Type B pancreatic cell (in vitro differentiated cells): ENCODE results near the gene CFAP68. TPM values are rescaled to one million over a fixed set of nuclear protein-coding genes. Genes with fewer than 3 reads are reported as not detected.

Source experiments
- DNase-seq: peaks from one replicate; pipeline ENCODE4 v3.0.0; 2021; ENCODE audit warnings: mixed read lengths; ENCODE audit not compliant: unreplicated experiment; ENCODE audit errors: extremely low spot score
- H3K27ac Mint-ChIP-seq: 2 replicates; pipeline ENCODE4 v1.8.0; 2021; ENCODE audit warnings: mild to moderate bottlenecking, mixed read lengths
- H3K27me3 Mint-ChIP-seq: 2 replicates; pipeline ENCODE4 v1.8.0; 2021; ENCODE audit warnings: mixed read lengths
- H3K36me3 Mint-ChIP-seq: 2 replicates; pipeline ENCODE4 v1.8.0; 2021; ENCODE audit warnings: mixed read lengths
- H3K4me1 Mint-ChIP-seq: one replicate; pipeline ENCODE4 v1.8.0; 2021; ENCODE audit warnings: mixed read lengths; ENCODE audit not compliant: unreplicated experiment
- H3K4me3 Mint-ChIP-seq: 2 replicates; pipeline ENCODE4 v1.8.0; 2021; ENCODE audit warnings: mild to moderate bottlenecking, mixed read lengths
- H3K9me3 Mint-ChIP-seq: 2 replicates; pipeline ENCODE4 v1.8.0; 2021; ENCODE audit warnings: mixed read lengths
- total RNA-seq: library from RNA; stranded (reverse); gene quantifications from 2 replicates; pipeline ENCODE4 v1.2.1, GENCODE V29; 2021; ENCODE audit warnings: low replicate concordance
- TF ChIP-seq, protein P1 (sequence below): fragments of 200-600 bp; sonication (generic); conservative IDR thresholded peaks from 2 replicates; pipeline ENCODE4 v1.5.0; 2021; ENCODE audit warnings: antibody characterized with exemption, mild to moderate bottlenecking

The CFAP68 gene
- total RNA-seq, 1 donor from 2014 or later: 24.0 TPM

GRCh38 chr11:111916768-111917167 is 37.4 kb downstream of the CFAP68 start:
- Mint-ChIP-seq H3K4me3 (no peak overlapping the region), H3K27me3 (no peaks in the 10 kb centered on the region), H3K36me3 (no peaks in the 10 kb centered on the region), H3K9me3 (no peaks in the 10 kb centered on the region), H3K4me1 (peaks cover 26% of the 10 kb centered on the region), H3K27ac (no peak overlapping the region)
- DNase-seq: no peak
- TF ChIP-seq, protein P1, sequence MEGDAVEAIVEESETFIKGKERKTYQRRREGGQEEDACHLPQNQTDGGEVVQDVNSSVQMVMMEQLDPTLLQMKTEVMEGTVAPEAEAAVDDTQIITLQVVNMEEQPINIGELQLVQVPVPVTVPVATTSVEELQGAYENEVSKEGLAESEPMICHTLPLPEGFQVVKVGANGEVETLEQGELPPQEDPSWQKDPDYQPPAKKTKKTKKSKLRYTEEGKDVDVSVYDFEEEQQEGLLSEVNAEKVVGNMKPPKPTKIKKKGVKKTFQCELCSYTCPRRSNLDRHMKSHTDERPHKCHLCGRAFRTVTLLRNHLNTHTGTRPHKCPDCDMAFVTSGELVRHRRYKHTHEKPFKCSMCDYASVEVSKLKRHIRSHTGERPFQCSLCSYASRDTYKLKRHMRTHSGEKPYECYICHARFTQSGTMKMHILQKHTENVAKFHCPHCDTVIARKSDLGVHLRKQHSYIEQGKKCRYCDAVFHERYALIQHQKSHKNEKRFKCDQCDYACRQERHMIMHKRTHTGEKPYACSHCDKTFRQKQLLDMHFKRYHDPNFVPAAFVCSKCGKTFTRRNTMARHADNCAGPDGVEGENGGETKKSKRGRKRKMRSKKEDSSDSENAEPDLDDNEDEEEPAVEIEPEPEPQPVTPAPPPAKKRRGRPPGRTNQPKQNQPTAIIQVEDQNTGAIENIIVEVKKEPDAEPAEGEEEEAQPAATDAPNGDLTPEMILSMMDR: no peak

GRCh38 chr11:111917312-111917711 is 38.0 kb downstream of the CFAP68 start:
- Mint-ChIP-seq H3K27ac (no peak overlapping the region), H3K4me3 (no peak overlapping the region), H3K9me3 (no peaks in the 10 kb centered on the region), H3K4me1 (peaks cover 22% of the 10 kb centered on the region), H3K36me3 (no peaks in the 10 kb centered on the region), H3K27me3 (no peaks in the 10 kb centered on the region)
- no peak for DNase-seq
- TF ChIP-seq, protein P1: no peak

DNA sequence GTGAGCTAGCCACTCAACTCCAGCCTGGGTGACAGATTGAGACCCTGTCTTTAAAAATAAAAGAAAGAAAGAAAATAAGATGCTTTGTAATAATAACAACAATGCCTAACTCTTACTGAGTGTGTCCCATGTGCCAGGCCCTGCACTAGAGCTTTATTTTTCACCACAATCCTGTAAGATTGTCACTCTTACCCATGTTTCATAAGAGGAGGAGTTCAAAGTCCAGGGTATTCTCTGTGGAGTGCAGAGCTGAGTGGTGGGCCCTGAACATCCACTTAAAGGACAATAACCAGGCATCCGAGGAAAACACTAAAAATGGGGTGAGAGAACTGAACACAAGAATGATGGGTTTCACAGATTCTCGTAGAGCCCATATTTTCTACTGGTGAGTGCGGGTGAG is 38.4 kb downstream of the CFAP68 start:
- no peaks in the 10 kb centered on the region for H3K27me3 Mint-ChIP-seq
- H3K4me3 Mint-ChIP-seq: no peak overlapping the region
- H3K27ac Mint-ChIP-seq: no peak overlapping the region
- H3K9me3 Mint-ChIP-seq: no peaks in the 10 kb centered on the region
- no peaks in the 10 kb centered on the region for H3K36me3 Mint-ChIP-seq
- peaks cover 23% of the 10 kb centered on the region for H3K4me1 Mint-ChIP-seq
- TF ChIP-seq, protein P1: no peak
- no peak for DNase-seq

DNA sequence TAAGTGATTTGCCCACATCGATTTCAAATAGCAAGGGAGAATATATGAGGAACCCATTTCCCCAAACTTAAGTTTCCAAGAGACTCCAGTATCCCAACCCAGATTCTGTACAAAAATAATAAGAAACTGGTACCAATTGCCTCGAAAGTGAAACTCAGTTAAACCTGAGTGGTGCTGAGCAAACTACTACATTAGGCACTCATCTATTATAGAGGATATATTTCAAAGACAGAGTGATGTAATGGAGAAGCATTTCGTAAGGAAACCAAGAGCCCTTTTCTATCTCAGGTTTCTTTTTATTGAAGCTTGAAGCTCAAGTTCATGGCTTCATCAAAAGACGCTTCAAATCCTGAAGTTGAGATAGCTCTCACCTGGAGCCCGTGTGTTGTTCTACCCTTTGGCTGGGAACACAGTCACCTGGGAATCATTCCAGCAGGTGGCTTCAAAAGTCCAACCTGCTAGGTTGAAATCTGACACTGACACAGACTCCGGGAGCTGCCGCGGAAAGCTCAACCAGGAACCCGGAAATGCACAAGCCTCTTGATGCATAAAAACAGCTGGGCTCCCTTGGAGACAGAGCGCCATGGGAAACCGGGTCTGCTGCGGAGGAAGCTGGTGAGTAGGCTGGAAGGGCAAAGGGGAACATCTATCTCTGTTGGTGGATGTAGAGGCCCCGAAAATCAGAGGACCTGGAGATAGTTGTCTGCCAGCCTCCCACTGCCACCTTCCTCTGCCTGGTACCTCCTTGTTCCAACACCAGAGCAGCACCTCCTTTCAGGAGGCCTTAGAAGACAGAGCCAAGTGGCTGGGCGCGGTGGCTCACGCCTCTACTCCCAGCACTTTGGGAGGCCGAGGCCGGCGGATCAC is 39.3 kb downstream of the CFAP68 start, which contains the start of gene C11orf52:
Gene C11orf52, plus strand, starts transcription at position 524 of the 867 bp plus-strand sequence. Its CDS starts 60 bp downstream, at position 584.
- Mint-ChIP-seq H3K27me3 (no peaks in the 10 kb centered on the region), H3K4me3 (peak within 1 kb of the TSS; percentile 84)
- no peak for DNase-seq

DNA sequence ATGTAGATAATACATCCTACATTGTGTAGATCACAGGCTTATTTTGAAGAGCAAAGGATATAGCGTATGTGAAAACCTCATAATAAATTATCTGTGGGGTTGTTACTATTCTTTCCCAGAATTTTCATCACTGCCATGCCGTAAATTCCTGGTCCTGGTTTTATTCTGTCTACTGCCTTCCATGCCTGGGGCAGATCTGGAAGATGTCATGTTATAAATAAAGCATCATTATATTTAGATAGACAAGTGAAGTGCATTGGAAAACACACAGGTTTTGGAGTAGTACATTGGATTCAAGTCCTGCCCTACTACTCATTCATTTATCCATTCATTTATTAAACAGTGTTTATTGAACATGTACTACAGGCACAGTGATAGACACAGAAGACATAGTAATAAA is 41.6 kb downstream of the CFAP68 start:
- H3K4me1 Mint-ChIP-seq: peaks cover 39% of the 10 kb centered on the region
- TF ChIP-seq, protein P1: no peak
- H3K27ac Mint-ChIP-seq: no peak overlapping the region
- H3K27me3 Mint-ChIP-seq: no peaks in the 10 kb centered on the region
- no peaks in the 10 kb centered on the region for H3K9me3 Mint-ChIP-seq
- no peaks in the 10 kb centered on the region for H3K36me3 Mint-ChIP-seq
- DNase-seq: no peak
- H3K4me3 Mint-ChIP-seq: no peak overlapping the region

More for the DNA sequence above, 39.3 kb downstream of the CFAP68 start, which contains the start of gene C11orf52:
- Mint-ChIP-seq H3K9me3 (no peaks in the 10 kb centered on the region), H3K4me1 (peaks cover 31% of the 10 kb centered on the region), H3K36me3 (no peaks in the 10 kb centered on the region), H3K27ac (peak within 1 kb of the TSS; percentile 91)
- TF ChIP-seq, protein P1: no peak
